Subcutaneous adipose tissue (tissue), 4 donors: ENCODE data around the gene SPTY2D1. TPM values are rescaled to one million over a fixed set of nuclear protein-coding genes. Genes with fewer than 3 reads are reported as not detected.

Source experiments
- total RNA-seq, 4 donors: library from RNA; depleted of rRNA; stranded (reverse); fragments of >200 nt; gene quantifications; one replicate each; pipeline ENCODE4 v1.1.0, GENCODE V29; 2016
- TF ChIP-seq, protein P1 (sequence below): fragments of 450-650 bp; IDR thresholded peaks from one replicate; pipeline ENCODE4 v1.5.1; 2016; ENCODE audit warnings: low read depth, mild to moderate bottlenecking, control low read depth, antibody characterized with exemption, moderate library complexity

The SPTY2D1 gene
- total RNA-seq, 4 donors from 2014 or later: 16.7 to 22.6 (median 20.2) TPM

DNA sequence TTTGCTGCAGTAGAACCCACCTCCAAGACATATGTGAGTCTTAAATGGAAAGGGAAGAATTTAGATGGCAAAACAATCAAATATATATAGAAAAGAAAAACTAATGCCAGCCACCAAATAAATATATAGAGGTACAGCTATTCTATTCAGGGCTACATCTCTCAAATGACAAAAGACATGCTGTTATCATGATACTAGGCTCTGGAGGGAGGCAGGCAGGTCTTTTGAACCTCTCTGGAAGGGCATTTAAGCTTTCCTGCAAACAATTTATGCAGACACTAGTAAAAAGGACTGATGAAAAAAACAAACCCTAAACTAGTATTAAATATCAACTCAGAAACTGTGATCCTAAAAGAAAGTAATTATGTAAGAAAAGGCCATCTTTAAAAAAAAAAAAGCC lies 70.0 kb downstream of the SPTY2D1 start:
- TF ChIP-seq, protein P1, sequence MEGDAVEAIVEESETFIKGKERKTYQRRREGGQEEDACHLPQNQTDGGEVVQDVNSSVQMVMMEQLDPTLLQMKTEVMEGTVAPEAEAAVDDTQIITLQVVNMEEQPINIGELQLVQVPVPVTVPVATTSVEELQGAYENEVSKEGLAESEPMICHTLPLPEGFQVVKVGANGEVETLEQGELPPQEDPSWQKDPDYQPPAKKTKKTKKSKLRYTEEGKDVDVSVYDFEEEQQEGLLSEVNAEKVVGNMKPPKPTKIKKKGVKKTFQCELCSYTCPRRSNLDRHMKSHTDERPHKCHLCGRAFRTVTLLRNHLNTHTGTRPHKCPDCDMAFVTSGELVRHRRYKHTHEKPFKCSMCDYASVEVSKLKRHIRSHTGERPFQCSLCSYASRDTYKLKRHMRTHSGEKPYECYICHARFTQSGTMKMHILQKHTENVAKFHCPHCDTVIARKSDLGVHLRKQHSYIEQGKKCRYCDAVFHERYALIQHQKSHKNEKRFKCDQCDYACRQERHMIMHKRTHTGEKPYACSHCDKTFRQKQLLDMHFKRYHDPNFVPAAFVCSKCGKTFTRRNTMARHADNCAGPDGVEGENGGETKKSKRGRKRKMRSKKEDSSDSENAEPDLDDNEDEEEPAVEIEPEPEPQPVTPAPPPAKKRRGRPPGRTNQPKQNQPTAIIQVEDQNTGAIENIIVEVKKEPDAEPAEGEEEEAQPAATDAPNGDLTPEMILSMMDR: no peak

- TF ChIP-seq, protein P1: no peak
Observed at GRCh38 chr11:18563090-18563730, 70.9 kb downstream of the SPTY2D1 start.

Other genes with a start within 250 kb of the SPTY2D1 start
- gene LDHA, start 239.8 kb downstream of the SPTY2D1 start, total RNA-seq: 100 to 1,000 TPM; 504 to 615 (median 514) TPM
- not detected for gene LDHC, start 222.0 kb downstream of the SPTY2D1 start, total RNA-seq
- gene LDHAL6A, start 178.5 kb downstream of the SPTY2D1 start, total RNA-seq: not detected
- 100 to 1,000 TPM in 1 of 4 donors, 10 to 100 TPM in 3; 62.1 to 134 (median 79.7) TPM for gene TSG101, start 107.4 kb downstream of the SPTY2D1 start, total RNA-seq
- gene UEVLD, start 45.6 kb downstream of the SPTY2D1 start, total RNA-seq: 10 to 100 TPM; 18.6 to 67.0 (median 29.8) TPM
- 1 to 10 TPM in 3 of 4 donors, not detected in 1; 1.5 to 5.3 (median 3.1) TPM for gene MISFA, start 34.6 kb downstream of the SPTY2D1 start, total RNA-seq
- 10 to 100 TPM in 2 of 4 donors, 1 to 10 TPM in 2; 3.4 to 16.1 (median 10.1) TPM for gene TMEM86A, start 64.4 kb upstream of the SPTY2D1 start, total RNA-seq
- gene IGSF22, start 91.8 kb upstream of the SPTY2D1 start, total RNA-seq: not detected
- under 1 TPM in 3 of 4 donors, not detected in 1; 0.38 to 0.65 (median 0.44) TPM for gene PTPN5, start 157.5 kb upstream of the SPTY2D1 start, total RNA-seq